ENCODE measurements around the gene GEMIN4.

GRCh38 chr17:795276-795675, 43.2 kb upstream of the GEMIN4 start:
- TF ChIP-seq ESRRA (CRISPR knock-in tag; IDR thresholded peaks at IDR 0.05; ENCODE audit: borderline replicate concordance) (no peak), CTCF (IDR thresholded peaks at IDR 0.05) (no peak), CDX4 (CRISPR knock-in tag; IDR thresholded peaks at IDR 0.05; ENCODE audit: borderline replicate concordance) (no peak), TEAD4 (CRISPR knock-in tag; IDR thresholded peaks at IDR 0.05) (no peak), FOXP1 (CRISPR knock-in tag; IDR thresholded peaks at IDR 0.05; ENCODE audit: borderline replicate concordance) (no peak), SP1 (CRISPR knock-in tag; conservative IDR thresholded peaks at IDR 0.05) (no peak; the same call in 1 of the 2 replicates)
- TF ChIP-seq, protein P1, sequence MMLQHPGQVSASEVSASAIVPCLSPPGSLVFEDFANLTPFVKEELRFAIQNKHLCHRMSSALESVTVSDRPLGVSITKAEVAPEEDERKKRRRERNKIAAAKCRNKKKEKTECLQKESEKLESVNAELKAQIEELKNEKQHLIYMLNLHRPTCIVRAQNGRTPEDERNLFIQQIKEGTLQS (CRISPR knock-in tag; conservative IDR thresholded peaks at IDR 0.05) = no peak
- TF ChIP-seq, protein P2, sequence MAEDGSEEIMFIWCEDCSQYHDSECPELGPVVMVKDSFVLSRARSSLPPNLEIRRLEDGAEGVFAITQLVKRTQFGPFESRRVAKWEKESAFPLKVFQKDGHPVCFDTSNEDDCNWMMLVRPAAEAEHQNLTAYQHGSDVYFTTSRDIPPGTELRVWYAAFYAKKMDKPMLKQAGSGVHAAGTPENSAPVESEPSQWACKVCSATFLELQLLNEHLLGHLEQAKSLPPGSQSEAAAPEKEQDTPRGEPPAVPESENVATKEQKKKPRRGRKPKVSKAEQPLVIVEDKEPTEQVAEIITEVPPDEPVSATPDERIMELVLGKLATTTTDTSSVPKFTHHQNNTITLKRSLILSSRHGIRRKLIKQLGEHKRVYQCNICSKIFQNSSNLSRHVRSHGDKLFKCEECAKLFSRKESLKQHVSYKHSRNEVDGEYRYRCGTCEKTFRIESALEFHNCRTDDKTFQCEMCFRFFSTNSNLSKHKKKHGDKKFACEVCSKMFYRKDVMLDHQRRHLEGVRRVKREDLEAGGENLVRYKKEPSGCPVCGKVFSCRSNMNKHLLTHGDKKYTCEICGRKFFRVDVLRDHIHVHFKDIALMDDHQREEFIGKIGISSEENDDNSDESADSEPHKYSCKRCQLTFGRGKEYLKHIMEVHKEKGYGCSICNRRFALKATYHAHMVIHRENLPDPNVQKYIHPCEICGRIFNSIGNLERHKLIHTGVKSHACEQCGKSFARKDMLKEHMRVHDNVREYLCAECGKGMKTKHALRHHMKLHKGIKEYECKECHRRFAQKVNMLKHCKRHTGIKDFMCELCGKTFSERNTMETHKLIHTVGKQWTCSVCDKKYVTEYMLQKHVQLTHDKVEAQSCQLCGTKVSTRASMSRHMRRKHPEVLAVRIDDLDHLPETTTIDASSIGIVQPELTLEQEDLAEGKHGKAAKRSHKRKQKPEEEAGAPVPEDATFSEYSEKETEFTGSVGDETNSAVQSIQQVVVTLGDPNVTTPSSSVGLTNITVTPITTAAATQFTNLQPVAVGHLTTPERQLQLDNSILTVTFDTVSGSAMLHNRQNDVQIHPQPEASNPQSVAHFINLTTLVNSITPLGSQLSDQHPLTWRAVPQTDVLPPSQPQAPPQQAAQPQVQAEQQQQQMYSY (CRISPR knock-in tag; IDR thresholded peaks at IDR 0.05) = no peak

All from WTC11 (cell line).